Activated B cell treated with CpG ODN at 0.5 μM for 24 hours (primary cell): Measurements from ENCODE around the gene FRY. TPM values are rescaled to one million over a fixed set of nuclear protein-coding genes. Genes with fewer than 3 reads are reported as not detected.
"Not testable (repeated sequence)": the region's sequence is repeated elsewhere in the genome, so short reads cannot be mapped to it uniquely, and the experiment has no call there.

Experiments used
- ATAC-seq: fragments of 200-7000 bp; cut with Tn5 transposase; one replicate; pipeline ENCODE4 v1.10.0; 2021; ENCODE audit warnings: low read depth, mild to moderate bottlenecking, moderate library complexity
- CTCF ChIA-PET: fragments of 350-600 bp; sonication (Branson Sonifier 250); formaldehyde crosslinking; loops from one replicate; lab custom pipeline; 2021; ENCODE audit warnings: antibody characterized with exemption; lab: Charles Lee
- POLR2A ChIA-PET: fragments of 350-600 bp; sonication (Branson Sonifier 250); formaldehyde crosslinking; loops from one replicate; lab custom pipeline; 2021; ENCODE audit warnings: antibody characterized with exemption; lab: Charles Lee
- DNase-seq: peaks from one replicate; pipeline ENCODE4 v3.0.0; 2022
- H3K27ac Mint-ChIP-seq: one replicate; pipeline ENCODE4 v1.8.0; 2020; ENCODE audit warnings: mixed read lengths
- H3K27me3 Mint-ChIP-seq: one replicate; pipeline ENCODE4 v1.8.0; 2021; ENCODE audit warnings: mixed read lengths
- H3K36me3 Mint-ChIP-seq: one replicate; pipeline ENCODE4 v1.8.0; 2021; ENCODE audit warnings: low read depth, mixed read lengths
- H3K4me1 Mint-ChIP-seq: one replicate; pipeline ENCODE4 v1.8.0; 2021; ENCODE audit warnings: mixed read lengths
- H3K4me3 Mint-ChIP-seq: one replicate; pipeline ENCODE4 v1.8.0; 2020; ENCODE audit warnings: mild to moderate bottlenecking, mixed read lengths
- H3K9me3 Mint-ChIP-seq: one replicate; pipeline ENCODE4 v1.8.0; 2020; ENCODE audit warnings: mixed read lengths
- intact Hi-C: fragments of 100-400 bp; cut with micrococcal nuclease; formaldehyde crosslinking; loops from one replicate; pipeline ENCODE4 v1.15.1; 2024
- total RNA-seq: library from RNA; stranded (reverse); gene quantifications from 2 replicates; pipeline ENCODE4 v1.2.3, GENCODE V29; 2022
- TF ChIP-seq, protein P1 (sequence below): fragments of 200-600 bp; IDR thresholded peaks from one replicate; pipeline ENCODE4 v1.8.0; 2022; ENCODE audit warnings: antibody characterized with exemption, mild to moderate bottlenecking

FRY gene
- total RNA-seq, 1 donor from 2014 or later, result 4.8 TPM

- no peaks in the 10 kb centered on the region for H3K36me3 Mint-ChIP-seq
These were observed 24.7 kb downstream of the FRY start for GRCh38 chr13:32056316-32056715.

GRCh38 chr13:32057325-32057724, 25.8 kb downstream of the FRY start:
- H3K27me3 Mint-ChIP-seq, H3K27ac Mint-ChIP-seq, intact Hi-C loops, H3K9me3 Mint-ChIP-seq, POLR2A ChIA-PET, DNase-seq, ATAC-seq, H3K4me3 Mint-ChIP-seq, H3K4me1 Mint-ChIP-seq, CTCF ChIA-PET, H3K36me3 Mint-ChIP-seq: not testable (repeated sequence)

More at GRCh38 chr13:32056316-32056715, 24.7 kb downstream of the FRY start:
- H3K27ac Mint-ChIP-seq, result no peak overlapping the region
- H3K27me3 Mint-ChIP-seq, result no peaks in the 10 kb centered on the region
- no peaks in the 10 kb centered on the region for H3K4me1 Mint-ChIP-seq
- TF ChIP-seq, protein P1, sequence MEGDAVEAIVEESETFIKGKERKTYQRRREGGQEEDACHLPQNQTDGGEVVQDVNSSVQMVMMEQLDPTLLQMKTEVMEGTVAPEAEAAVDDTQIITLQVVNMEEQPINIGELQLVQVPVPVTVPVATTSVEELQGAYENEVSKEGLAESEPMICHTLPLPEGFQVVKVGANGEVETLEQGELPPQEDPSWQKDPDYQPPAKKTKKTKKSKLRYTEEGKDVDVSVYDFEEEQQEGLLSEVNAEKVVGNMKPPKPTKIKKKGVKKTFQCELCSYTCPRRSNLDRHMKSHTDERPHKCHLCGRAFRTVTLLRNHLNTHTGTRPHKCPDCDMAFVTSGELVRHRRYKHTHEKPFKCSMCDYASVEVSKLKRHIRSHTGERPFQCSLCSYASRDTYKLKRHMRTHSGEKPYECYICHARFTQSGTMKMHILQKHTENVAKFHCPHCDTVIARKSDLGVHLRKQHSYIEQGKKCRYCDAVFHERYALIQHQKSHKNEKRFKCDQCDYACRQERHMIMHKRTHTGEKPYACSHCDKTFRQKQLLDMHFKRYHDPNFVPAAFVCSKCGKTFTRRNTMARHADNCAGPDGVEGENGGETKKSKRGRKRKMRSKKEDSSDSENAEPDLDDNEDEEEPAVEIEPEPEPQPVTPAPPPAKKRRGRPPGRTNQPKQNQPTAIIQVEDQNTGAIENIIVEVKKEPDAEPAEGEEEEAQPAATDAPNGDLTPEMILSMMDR, result no peak
- ChIA-PET CTCF (no interaction called here), POLR2A (no interaction called here)
- H3K9me3 Mint-ChIP-seq, result no peaks in the 10 kb centered on the region
- intact Hi-C loops, result no loop called here
- DNase-seq (no peak), ATAC-seq (no peak)
- no peak overlapping the region for H3K4me3 Mint-ChIP-seq

- Mint-ChIP-seq H3K27me3 (no peaks in the 10 kb centered on the region), H3K4me3 (no peak overlapping the region), H3K36me3 (no peaks in the 10 kb centered on the region), H3K4me1 (no peaks in the 10 kb centered on the region), H3K9me3 (no peaks in the 10 kb centered on the region), H3K27ac (no peak overlapping the region)
- no peak for DNase-seq
- ATAC-seq, result no peak
- ChIA-PET CTCF (no interaction called here), POLR2A (no interaction called here)
- intact Hi-C loops, result no loop called here
- TF ChIP-seq, protein P1, result no peak
These were observed 28.0 kb downstream of the FRY start for GRCh38 chr13:32059511-32059984.

- Mint-ChIP-seq H3K4me3 (no peak overlapping the region), H3K27me3 (no peaks in the 10 kb centered on the region), H3K36me3 (no peaks in the 10 kb centered on the region), H3K4me1 (no peaks in the 10 kb centered on the region), H3K9me3 (no peaks in the 10 kb centered on the region), H3K27ac (no peak overlapping the region)
- ChIA-PET POLR2A (no interaction called here), CTCF (no interaction called here)
- ATAC-seq, result no peak
- TF ChIP-seq, protein P1, result no peak
- intact Hi-C loops, result no loop called here
- no peak for DNase-seq
These were observed 28.9 kb downstream of the FRY start for GRCh38 chr13:32060401-32060878.

GRCh38 chr13:32063619-32064233, 32.2 kb downstream of the FRY start:
- POLR2A ChIA-PET, result no interaction called here
- no peak for DNase-seq
- no peaks in the 10 kb centered on the region for H3K4me1 Mint-ChIP-seq
- CTCF ChIA-PET, result no interaction called here
- no peaks in the 10 kb centered on the region for H3K9me3 Mint-ChIP-seq
- no peak overlapping the region for H3K4me3 Mint-ChIP-seq
- no peaks in the 10 kb centered on the region for H3K36me3 Mint-ChIP-seq
- TF ChIP-seq, protein P1, result no peak
- no peaks in the 10 kb centered on the region for H3K27me3 Mint-ChIP-seq
- H3K27ac Mint-ChIP-seq, result no peak overlapping the region
- ATAC-seq, result no peak
- intact Hi-C loops, result no loop called here
